ENCODE results near the gene GPR137. TPM values are rescaled to one million over a fixed set of nuclear protein-coding genes. Genes with fewer than 3 reads are reported as not detected.
A peak's percentile ranks its signal among the peaks of the same experiment; 100 is the strongest.

Gene GPR137
- 10 to 100 TPM; 28.7 to 31.6 TPM for total RNA-seq

- peaks cover under 1% of the 10 kb centered on the region for H3K27me3 Mint-ChIP-seq
- peaks cover 4% of the 10 kb centered on the region for H3K36me3 Mint-ChIP-seq
- peak; percentile 91 for DNase-seq
- H3K27ac Mint-ChIP-seq, result peak within 1 kb of the TSS; percentile 91
- H3K9me3 Mint-ChIP-seq, result no peaks in the 10 kb centered on the region
- POLR2A ChIA-PET, result interaction anchor here (0.6 to 4.0 kb wide), 11 partner anchors 10 to 81 kb away, joined by 3 to 33 read pairs (median 4); partner anchors contain the start of genes ESRRA, FERMT3, FKBP2 and NUDT22
- H3K4me1 Mint-ChIP-seq (ENCODE audit: low read depth), result peaks cover 14% of the 10 kb centered on the region
- intact Hi-C loops (cut with micrococcal nuclease), result loop anchor here (1.0 to 2.0 kb wide), 3 partner anchors 15 to 44 kb away; partner anchors contain the start of genes ESRRA and FKBP2
- H3K4me3 Mint-ChIP-seq, result peak within 1 kb of the TSS; percentile 83
- CTCF ChIA-PET, result interaction anchor here (0.6 to 4.6 kb wide), 10 partner anchors 13 to 81 kb away, joined by 3 to 61 read pairs (median 4); partner anchors contain the start of genes CATSPERZ, FERMT3, FKBP2 and PLCB3
Observed at GRCh38 chr11:64284962-64285884, at the start of gene GPR137. Gene GPR137 (plus strand): TSS chr11:64285848. CDS start chr11:64286525, 677 bp downstream.

- intact Hi-C loops (cut with micrococcal nuclease), result no loop called here
- ChIA-PET CTCF (interaction anchor here (1.6 to 2.2 kb wide), 4 partner anchors 11 to 67 kb away, joined by 4 to 11 read pairs (median 6); partner anchors contain the start of genes ESRRA, NUDT22, PLCB3 and TRPT1), POLR2A (interaction anchor here (1.5 to 1.9 kb wide), 2 partner anchors 11 to 31 kb away, joined by 5 to 12 read pairs; partner anchors contain the start of genes FERMT3, NUDT22 and TRPT1)
- no peak overlapping the region for H3K4me3 Mint-ChIP-seq
- peaks cover 11% of the 10 kb centered on the region for H3K36me3 Mint-ChIP-seq
- H3K9me3 Mint-ChIP-seq, result no peaks in the 10 kb centered on the region
- no peaks in the 10 kb centered on the region for H3K27me3 Mint-ChIP-seq
- peaks cover 26% of the 10 kb centered on the region for H3K4me1 Mint-ChIP-seq (ENCODE audit: low read depth)
- peak overlapping the region; percentile 43 for H3K27ac Mint-ChIP-seq
- no peak for DNase-seq
Observed at GRCh38 chr11:64237484-64237951, 48.1 kb upstream of the GPR137 start.

GRCh38 chr11:64238076-64238475, 47.6 kb upstream of the GPR137 start:
- H3K4me3 Mint-ChIP-seq, result no peak overlapping the region
- H3K36me3 Mint-ChIP-seq, result peaks cover 11% of the 10 kb centered on the region

GRCh38 chr11:64238999-64239398, 46.6 kb upstream of the GPR137 start:
- DNase-seq, result no peak
- Mint-ChIP-seq H3K27ac (peak overlapping the region; percentile 39), H3K27me3 (no peaks in the 10 kb centered on the region), H3K4me1 (ENCODE audit: low read depth) (peaks cover 41% of the 10 kb centered on the region), H3K4me3 (no peak overlapping the region), H3K9me3 (no peaks in the 10 kb centered on the region), H3K36me3 (peaks cover 20% of the 10 kb centered on the region)
- intact Hi-C loops (cut with micrococcal nuclease), result no loop called here
- CTCF ChIA-PET, result interaction anchor here (1.6 to 1.8 kb wide), 3 partner anchors 12 to 52 kb away, joined by 4 read pairs; partner anchors contain the start of genes NUDT22 and TRPT1
- POLR2A ChIA-PET, result interaction anchor here (4.3 kb wide), 1 partner anchor 31 kb away, joined by 14 read pairs; no protein-coding TSS in a partner anchor

More at GRCh38 chr11:64238076-64238475, 47.6 kb upstream of the GPR137 start:
- intact Hi-C loops (cut with micrococcal nuclease), result no loop called here
- H3K4me1 Mint-ChIP-seq (ENCODE audit: low read depth), result peaks cover 31% of the 10 kb centered on the region
- no peaks in the 10 kb centered on the region for H3K27me3 Mint-ChIP-seq
- H3K9me3 Mint-ChIP-seq, result no peaks in the 10 kb centered on the region
- ChIA-PET POLR2A (interaction anchor here (1.5 kb wide), 1 partner anchor 12 kb away, joined by 5 read pairs; the partner anchor contains the start of genes NUDT22 and TRPT1), CTCF (interaction anchor here (1.6 to 2.2 kb wide), 3 partner anchors 12 to 51 kb away, joined by 4 to 11 read pairs (median 4); partner anchors contain the start of genes NUDT22, PLCB3 and TRPT1)
- H3K27ac Mint-ChIP-seq, result peak overlapping the region; percentile 39
- no peak for DNase-seq

GRCh38 chr11:64239662-64240434, 45.8 kb upstream of the GPR137 start:
- Mint-ChIP-seq H3K9me3 (no peaks in the 10 kb centered on the region), H3K36me3 (peaks cover 20% of the 10 kb centered on the region), H3K4me3 (peak overlapping the region; percentile 89), H3K4me1 (ENCODE audit: low read depth) (peaks cover 43% of the 10 kb centered on the region), H3K27ac (peak overlapping the region; percentile 98), H3K27me3 (no peaks in the 10 kb centered on the region)
- peak; percentile 53 for DNase-seq
- intact Hi-C loops (cut with micrococcal nuclease), result loop anchor here (1.0 to 10.0 kb wide), 5 partner anchors 14 to 875 kb away; partner anchors contain the start of genes BAD, GPR137, NUDT22 and TM7SF2
- ChIA-PET POLR2A (interaction anchor here (1.0 to 4.3 kb wide), 2 partner anchors 13 to 30 kb away, joined by 3 to 14 read pairs; no protein-coding TSS in a partner anchor), CTCF (interaction anchor here (1.7 kb wide), 1 partner anchor 11 kb away, joined by 4 read pairs; no protein-coding TSS in a partner anchor)

- peaks cover 18% of the 10 kb centered on the region for H3K36me3 Mint-ChIP-seq
- peak; percentile 98 for DNase-seq
- ChIA-PET CTCF (interaction anchor here (0.9 to 3.7 kb wide), 7 partner anchors 10 to 64 kb away, joined by 3 to 19 read pairs (median 5); partner anchors contain the start of genes CATSPERZ, ESRRA, GPR137 and NUDT22), POLR2A (interaction anchor here (0.6 to 4.3 kb wide), 14 partner anchors 8 to 100 kb away, joined by 3 to 14 read pairs (median 4); partner anchors contain the start of genes BAD, NUDT22, PRDX5 and STIP1)
- H3K4me1 Mint-ChIP-seq (ENCODE audit: low read depth), result peaks cover 36% of the 10 kb centered on the region
- no peaks in the 10 kb centered on the region for H3K9me3 Mint-ChIP-seq
- peak within 1 kb of the TSS; percentile 98 for H3K27ac Mint-ChIP-seq
- H3K27me3 Mint-ChIP-seq, result no peaks in the 10 kb centered on the region
- H3K4me3 Mint-ChIP-seq, result peak within 1 kb of the TSS; percentile 89
- intact Hi-C loops (cut with micrococcal nuclease), result loop anchor here (1.0 to 10.0 kb wide), 9 partner anchors 10 to 874 kb away; partner anchors contain the start of genes BAD, DNAJC4, ESRRA and GPR137
Observed at GRCh38 chr11:64240435-64241240, 45.0 kb upstream of the GPR137 start, which contains the start of gene FKBP2. Gene FKBP2 (plus strand): TSS chr11:64241095. CDS start chr11:64242388, 1,293 bp downstream.

GRCh38 chr11:64241241-64241490, 44.5 kb upstream of the GPR137 start:
- ChIA-PET POLR2A (interaction anchor here (0.5 to 4.3 kb wide), 14 partner anchors 9 to 100 kb away, joined by 3 to 14 read pairs (median 4); partner anchors contain the start of genes BAD, NUDT22, PRDX5 and STIP1), CTCF (interaction anchor here (0.6 to 3.7 kb wide), 8 partner anchors 15 to 403 kb away, joined by 3 to 19 read pairs (median 4); partner anchors contain the start of genes CATSPERZ, ESRRA, GPR137 and NUDT22)
- Mint-ChIP-seq H3K36me3 (peaks cover 18% of the 10 kb centered on the region), H3K9me3 (no peaks in the 10 kb centered on the region), H3K4me1 (ENCODE audit: low read depth) (peaks cover 32% of the 10 kb centered on the region), H3K27ac (peak overlapping the region; percentile 98), H3K4me3 (peak overlapping the region; percentile 89), H3K27me3 (no peaks in the 10 kb centered on the region)
- peak; percentile 100 for DNase-seq
- intact Hi-C loops (cut with micrococcal nuclease), result loop anchor here (1.0 to 10.0 kb wide), 7 partner anchors 11 to 874 kb away; partner anchors contain the start of genes BAD, DNAJC4, ESRRA and GPR137

GRCh38 chr11:64241491-64242374, 43.9 kb upstream of the GPR137 start:
- no peak for DNase-seq
- Mint-ChIP-seq H3K27ac (peak overlapping the region; percentile 98), H3K27me3 (no peaks in the 10 kb centered on the region), H3K9me3 (no peaks in the 10 kb centered on the region), H3K4me3 (peak overlapping the region; percentile 89), H3K36me3 (peaks cover 18% of the 10 kb centered on the region), H3K4me1 (ENCODE audit: low read depth) (peaks cover 32% of the 10 kb centered on the region)
- intact Hi-C loops (cut with micrococcal nuclease), result loop anchor here (1.0 to 10.0 kb wide), 7 partner anchors 11 to 873 kb away; partner anchors contain the start of genes BAD, DNAJC4, ESRRA and GPR137
- POLR2A ChIA-PET, result interaction anchor here (0.5 to 4.3 kb wide), 16 partner anchors 9 to 99 kb away, joined by 3 to 14 read pairs (median 4); partner anchors contain the start of genes BAD, NUDT22, PRDX5 and STIP1
- CTCF ChIA-PET, result interaction anchor here (0.6 to 3.7 kb wide), 9 partner anchors 9 to 403 kb away, joined by 3 to 19 read pairs (median 5); partner anchors contain the start of genes CATSPERZ, ESRRA, GPR137 and NUDT22

- Mint-ChIP-seq H3K4me3 (peak overlapping the region; percentile 41), H3K4me1 (ENCODE audit: low read depth) (peaks cover 35% of the 10 kb centered on the region), H3K27ac (peak overlapping the region; percentile 33), H3K36me3 (peaks cover 14% of the 10 kb centered on the region), H3K27me3 (no peaks in the 10 kb centered on the region), H3K9me3 (no peaks in the 10 kb centered on the region)
- no peak for DNase-seq
- intact Hi-C loops (cut with micrococcal nuclease), result loop anchor here (10.0 kb wide), 1 partner anchor 871 kb away; the partner anchor contains the start of genes TM7SF2 and ZNHIT2
- ChIA-PET POLR2A (interaction anchor here (1.1 to 1.6 kb wide), 5 partner anchors 9 to 37 kb away, joined by 3 to 6 read pairs (median 4); partner anchors contain the start of genes FERMT3, NUDT22 and TRPT1), CTCF (interaction anchor here (0.8 to 5.0 kb wide), 6 partner anchors 8 to 298 kb away, joined by 3 to 28 read pairs (median 10); partner anchors contain the start of genes CATSPERZ, ESRRA and PLCB3)
Observed at GRCh38 chr11:64243236-64243854, 42.3 kb upstream of the GPR137 start.

Data from activated CD4-positive, alpha-beta memory T cell treated with anti-CD3 and anti-CD28 coated beads for 36 hours (primary cell).